COLO829 (cell line): Measurements from ENCODE around the gene CEACAM1.
A peak's percentile ranks its signal among the peaks of the same experiment; 100 is the strongest.
"Not testable (repeated sequence)": the region's sequence is repeated elsewhere in the genome, so short reads cannot be mapped to it uniquely, and the experiment has no call there.

Experiments used
- DNase-seq: peaks from one replicate; pipeline ENCODE4 v3.0.0; 2012; ENCODE audit warnings: low spot score

CEACAM1 gene

GRCh38 chr19:42511340-42511739 lies 16.9 kb downstream of the CEACAM1 start:
- DNase-seq, result no peak

- no peak for DNase-seq
These were observed 19.3 kb downstream of the CEACAM1 start for GRCh38 chr19:42508892-42509444.

GRCh38 chr19:42505066-42505465 lies 23.2 kb downstream of the CEACAM1 start:
- DNase-seq, result no peak

GRCh38 chr19:42501733-42502132 lies 26.5 kb downstream of the CEACAM1 start:
- DNase-seq, result no peak

GRCh38 chr19:42501243-42501642 lies 27.0 kb downstream of the CEACAM1 start:
- not testable (repeated sequence) for DNase-seq

GRCh38 chr19:42498169-42498757 lies 30.0 kb downstream of the CEACAM1 start:
- no peak for DNase-seq

GRCh38 chr19:42497492-42498168 lies 30.7 kb downstream of the CEACAM1 start:
- peak; percentile 26 for DNase-seq

GRCh38 chr19:42496460-42497133 lies 31.7 kb downstream of the CEACAM1 start:
- no peak for DNase-seq

- DNase-seq, result no peak
These were observed 32.6 kb downstream of the CEACAM1 start for GRCh38 chr19:42495663-42496062.

- DNase-seq, result no peak
These were observed 34.0 kb downstream of the CEACAM1 start for GRCh38 chr19:42494321-42494720.

GRCh38 chr19:42488783-42489521 lies 39.3 kb downstream of the CEACAM1 start:
- DNase-seq, result peak; percentile 69

GRCh38 chr19:42487798-42488178 lies 40.5 kb downstream of the CEACAM1 start:
- DNase-seq, result no peak

GRCh38 chr19:42487032-42487797 lies 41.1 kb downstream of the CEACAM1 start:
- DNase-seq, result no peak

- DNase-seq, result not testable (repeated sequence)
These were observed 43.2 kb downstream of the CEACAM1 start for GRCh38 chr19:42485036-42485435.

GRCh38 chr19:42480335-42481095 lies 47.8 kb downstream of the CEACAM1 start:
- peak; percentile 58 for DNase-seq

- no peak for DNase-seq
These were observed 48.5 kb downstream of the CEACAM1 start for GRCh38 chr19:42479736-42480135.

- DNase-seq, result no peak
These were observed 49.4 kb downstream of the CEACAM1 start for GRCh38 chr19:42478765-42479311.

- DNase-seq, result no peak
These were observed 50.3 kb downstream of the CEACAM1 start for GRCh38 chr19:42477933-42478332.

GRCh38 chr19:42477117-42477516 lies 51.2 kb downstream of the CEACAM1 start:
- no peak for DNase-seq

- DNase-seq, result no peak
These were observed 52.9 kb downstream of the CEACAM1 start for GRCh38 chr19:42475366-42475765.

- DNase-seq, result no peak
These were observed 53.5 kb downstream of the CEACAM1 start for GRCh38 chr19:42474743-42475142.
